ENCODE data around the gene GNAI3. TPM values are rescaled to one million over a fixed set of nuclear protein-coding genes. Genes with fewer than 3 reads are reported as not detected.

GNAI3 gene
- total and polyA plus RNA-seq, 3 experiments from 2014 or later: 8.6 to 9.9 (median 9.8) TPM

- Histone ChIP-seq H3K9me3 (ENCODE audit: low read length) (no peaks in the 10 kb centered on the region), H3K4me1 (ENCODE audit: insufficient read depth, low read length) (peaks cover 12% of the 10 kb centered on the region), H3K36me3 (ENCODE audit: insufficient read depth, low read length) (no peaks in the 10 kb centered on the region), H3K27me3 (ENCODE audit: insufficient read depth, low read length, poor library complexity, severe bottlenecking) (no peaks in the 10 kb centered on the region), H3K4me3 (ENCODE audit: low read length) (no peak overlapping the region), H3K27ac (ENCODE audit: low read depth, low read length) (no peak overlapping the region)
- H3K9me3 Mint-ChIP-seq: no peaks in the 10 kb centered on the region
- peaks cover 10 to 14% (median 12%) of the 10 kb centered on the region in 3 donors for H3K4me1 Mint-ChIP-seq
- no peak overlapping the region for H3K4me3 Mint-ChIP-seq
- peak overlapping the region in 1 of 8 donors; percentile 48 for H3K27ac Mint-ChIP-seq
- H3K36me3 Mint-ChIP-seq: peaks cover 0 to 2% (median 0%) of the 10 kb centered on the region in 3 donors
- H3K27me3 Mint-ChIP-seq: peaks cover 0 to 8% of the 10 kb centered on the region in 2 donors
- no peak for DNase-seq
- POLR2A ChIA-PET: interaction anchor here (0.6 kb wide), 1 partner anchor 29 kb away, joined by 3 read pairs; no protein-coding TSS in a partner anchor
- CTCF ChIA-PET: interaction anchor here (1.3 to 23.0 kb wide), 3 partner anchors 10 to 19 kb away, joined by 4 to 384 read pairs (median 36); partner anchors contain the start of gene CYB561D1
Measured at GRCh38 chr1:109514846-109515245, 33.6 kb upstream of the GNAI3 start.

GRCh38 chr1:109516872-109517271, 31.5 kb upstream of the GNAI3 start:
- no peaks in the 10 kb centered on the region for H3K36me3 ChIP-seq (ENCODE audit: insufficient read depth, low read length)
- Mint-ChIP-seq H3K4me1 (no peaks in the 10 kb centered on the region), H3K36me3 (no peaks in the 10 kb centered on the region), H3K27me3 (peaks cover under 1 to 1% of the 10 kb centered on the region in 2 donors), H3K4me3 (no peak overlapping the region), H3K9me3 (no peaks in the 10 kb centered on the region), H3K27ac (peak overlapping the region in 1 of 8 donors; percentile 12)
- no peak overlapping the region for H3K4me3 ChIP-seq (ENCODE audit: low read length)
- ChIA-PET POLR2A (no interaction called here), CTCF (interaction anchor here (2.9 to 23.0 kb wide), 2 partner anchors 15 to 21 kb away, joined by 36 to 384 read pairs; partner anchors contain the start of gene CYB561D1)
- no peaks in the 10 kb centered on the region for H3K4me1 ChIP-seq (ENCODE audit: insufficient read depth, low read length)
- DNase-seq: no peak
- H3K27me3 ChIP-seq (ENCODE audit: insufficient read depth, low read length, poor library complexity, severe bottlenecking): no peaks in the 10 kb centered on the region
- no peaks in the 10 kb centered on the region for H3K9me3 ChIP-seq (ENCODE audit: low read length)
- H3K27ac ChIP-seq (ENCODE audit: low read depth, low read length): no peak overlapping the region

DNA sequence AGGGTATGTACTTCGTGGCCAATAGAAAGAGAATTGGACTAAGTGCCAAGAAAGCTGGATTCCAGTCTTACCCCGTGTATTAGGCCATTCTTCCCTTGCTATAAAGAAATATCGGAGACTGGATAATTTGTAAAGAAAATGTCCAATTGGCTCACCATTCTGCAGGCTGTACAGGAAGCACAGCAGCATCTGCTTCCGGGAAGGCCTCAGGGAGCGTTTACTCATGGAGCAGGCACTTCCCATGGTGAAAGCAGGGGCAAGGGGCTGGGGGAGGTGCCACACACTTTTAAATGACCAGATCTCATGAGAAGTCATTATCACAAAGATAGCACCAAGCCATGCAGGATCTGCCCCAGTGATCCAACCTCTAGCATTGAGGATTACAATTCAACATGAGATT, 31.1 kb upstream of the GNAI3 start:
- Mint-ChIP-seq H3K9me3 (no peaks in the 10 kb centered on the region), H3K4me1 (no peaks in the 10 kb centered on the region), H3K4me3 (no peak overlapping the region), H3K27ac (no peak overlapping the region), H3K27me3 (peaks cover 1 to 6% of the 10 kb centered on the region in 2 donors), H3K36me3 (no peaks in the 10 kb centered on the region)
- POLR2A ChIA-PET: no interaction called here
- Histone ChIP-seq H3K4me1 (ENCODE audit: insufficient read depth, low read length) (no peaks in the 10 kb centered on the region), H3K4me3 (ENCODE audit: low read length) (no peak overlapping the region), H3K27me3 (ENCODE audit: insufficient read depth, low read length, poor library complexity, severe bottlenecking) (no peaks in the 10 kb centered on the region), H3K36me3 (ENCODE audit: insufficient read depth, low read length) (no peaks in the 10 kb centered on the region), H3K9me3 (ENCODE audit: low read length) (no peaks in the 10 kb centered on the region), H3K27ac (ENCODE audit: low read depth, low read length) (no peak overlapping the region)
- CTCF ChIA-PET: interaction anchor here (2.9 to 23.0 kb wide), 2 partner anchors 15 to 22 kb away, joined by 36 to 384 read pairs; partner anchors contain the start of gene CYB561D1
- no peak for DNase-seq

DNA sequence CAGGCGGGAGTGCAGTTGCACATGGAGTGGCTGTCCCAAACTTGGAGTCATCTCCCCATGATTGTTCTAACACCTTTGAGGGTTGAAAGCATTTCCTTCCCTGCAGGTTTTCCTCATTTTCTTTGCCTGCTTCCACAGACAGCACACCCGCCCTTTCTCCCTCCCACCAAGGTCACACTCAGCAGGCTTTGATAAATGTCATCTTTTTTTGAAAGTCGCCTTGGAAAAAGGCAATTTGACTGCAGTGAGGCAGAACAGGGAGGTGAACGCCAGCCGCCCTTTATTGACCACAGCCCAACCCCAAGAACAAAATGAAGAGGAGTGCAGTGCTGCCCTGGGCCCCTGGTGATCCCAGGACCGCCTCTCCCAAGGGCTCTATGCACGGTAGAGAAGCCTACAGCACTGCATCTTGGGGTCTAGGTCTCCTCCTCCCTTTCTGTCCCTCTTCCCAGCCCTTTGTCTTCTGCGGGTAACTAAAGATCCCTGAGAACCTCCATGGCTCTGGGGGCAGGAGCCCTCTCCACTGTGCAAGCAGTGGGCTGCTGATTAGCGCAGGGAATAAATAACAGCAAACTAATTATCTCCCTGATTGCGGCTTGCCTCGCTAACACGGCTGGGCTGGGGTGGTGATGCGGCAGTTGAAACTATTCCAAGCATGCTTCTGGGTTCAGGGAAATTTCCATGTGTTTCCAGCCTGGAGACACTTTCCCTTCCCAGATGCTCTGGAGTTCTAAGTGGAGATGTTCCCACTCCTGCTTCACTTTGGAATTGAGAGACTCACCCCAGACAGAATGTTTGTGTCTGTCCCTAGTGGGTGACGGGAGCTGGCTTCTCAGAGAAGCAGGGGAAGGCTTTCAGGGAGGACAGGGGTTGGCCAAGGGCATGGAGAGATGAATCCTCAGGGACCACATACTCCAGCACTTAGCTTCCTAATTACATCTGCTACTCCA, 27.1 kb upstream of the GNAI3 start:
- CTCF ChIA-PET: interaction anchor here (1.4 to 26.1 kb wide), 5 partner anchors 9 to 26 kb away, joined by 4 to 1339 read pairs (median 31); partner anchors contain the start of genes AMIGO1, ATXN7L2 and CYB561D1
- no peak overlapping the region for H3K4me3 Mint-ChIP-seq
- H3K4me1 Mint-ChIP-seq: no peaks in the 10 kb centered on the region
- Histone ChIP-seq H3K9me3 (ENCODE audit: low read length) (no peaks in the 10 kb centered on the region), H3K4me3 (ENCODE audit: low read length) (no peak overlapping the region), H3K36me3 (ENCODE audit: insufficient read depth, low read length) (no peaks in the 10 kb centered on the region), H3K27ac (ENCODE audit: low read depth, low read length) (no peak overlapping the region), H3K27me3 (ENCODE audit: insufficient read depth, low read length, poor library complexity, severe bottlenecking) (no peaks in the 10 kb centered on the region), H3K4me1 (ENCODE audit: insufficient read depth, low read length) (no peaks in the 10 kb centered on the region)
- POLR2A ChIA-PET: no interaction called here
- H3K9me3 Mint-ChIP-seq: no peaks in the 10 kb centered on the region
- H3K36me3 Mint-ChIP-seq: no peaks in the 10 kb centered on the region
- DNase-seq: no peak
- peak overlapping the region in 1 of 8 donors; percentile 14 for H3K27ac Mint-ChIP-seq
- H3K27me3 Mint-ChIP-seq: peaks cover 0 to 13% of the 10 kb centered on the region in 2 donors

- Mint-ChIP-seq H3K4me3 (no peak overlapping the region), H3K4me1 (no peaks in the 10 kb centered on the region), H3K27me3 (peaks cover 0 to 13% of the 10 kb centered on the region in 2 donors), H3K9me3 (no peaks in the 10 kb centered on the region), H3K27ac (no peak overlapping the region), H3K36me3 (no peaks in the 10 kb centered on the region)
- Histone ChIP-seq H3K4me1 (ENCODE audit: insufficient read depth, low read length) (no peaks in the 10 kb centered on the region), H3K27me3 (ENCODE audit: insufficient read depth, low read length, poor library complexity, severe bottlenecking) (no peaks in the 10 kb centered on the region), H3K4me3 (ENCODE audit: low read length) (no peak overlapping the region), H3K9me3 (ENCODE audit: low read length) (no peaks in the 10 kb centered on the region), H3K36me3 (ENCODE audit: insufficient read depth, low read length) (no peaks in the 10 kb centered on the region), H3K27ac (ENCODE audit: low read depth, low read length) (no peak overlapping the region)
- DNase-seq: no peak
- ChIA-PET POLR2A (no interaction called here), CTCF (interaction anchor here (3.8 to 26.1 kb wide), 2 partner anchors 11 to 24 kb away, joined by 31 to 1339 read pairs; partner anchors contain the start of genes AMIGO1, ATXN7L2 and CYB561D1)
Measured at GRCh38 chr1:109522026-109522425, 26.4 kb upstream of the GNAI3 start.

- Histone ChIP-seq H3K4me3 (ENCODE audit: low read length) (no peak overlapping the region), H3K9me3 (ENCODE audit: low read length) (no peaks in the 10 kb centered on the region), H3K27me3 (ENCODE audit: insufficient read depth, low read length, poor library complexity, severe bottlenecking) (no peaks in the 10 kb centered on the region), H3K4me1 (ENCODE audit: insufficient read depth, low read length) (no peaks in the 10 kb centered on the region), H3K27ac (ENCODE audit: low read depth, low read length) (no peak overlapping the region), H3K36me3 (ENCODE audit: insufficient read depth, low read length) (no peaks in the 10 kb centered on the region)
- no peak overlapping the region for H3K27ac Mint-ChIP-seq
- H3K4me3 Mint-ChIP-seq: no peak overlapping the region
- no peaks in the 10 kb centered on the region for H3K36me3 Mint-ChIP-seq
- H3K9me3 Mint-ChIP-seq: no peaks in the 10 kb centered on the region
- no peak for DNase-seq
- ChIA-PET CTCF (interaction anchor here (3.8 to 26.1 kb wide), 2 partner anchors 9 to 26 kb away, joined by 31 to 1339 read pairs; partner anchors contain the start of genes AMIGO1, ATXN7L2 and CYB561D1), POLR2A (no interaction called here)
- H3K4me1 Mint-ChIP-seq: no peaks in the 10 kb centered on the region
- peaks cover 0 to 13% of the 10 kb centered on the region in 2 donors for H3K27me3 Mint-ChIP-seq
Measured at GRCh38 chr1:109523706-109524105, 24.7 kb upstream of the GNAI3 start.

GRCh38 chr1:109527098-109527811, 21.2 kb upstream of the GNAI3 start:
- Mint-ChIP-seq H3K9me3 (no peaks in the 10 kb centered on the region), H3K27ac (peak overlapping the region in 1 of 8 donors; percentile 71), H3K4me3 (no peak overlapping the region), H3K4me1 (peaks cover 12 to 16% (median 13%) of the 10 kb centered on the region in 3 donors), H3K27me3 (peaks cover 0 to 9% of the 10 kb centered on the region in 2 donors), H3K36me3 (peaks cover 0 to 1% (median 0%) of the 10 kb centered on the region in 3 donors)
- Histone ChIP-seq H3K4me3 (ENCODE audit: low read length) (no peak overlapping the region), H3K9me3 (ENCODE audit: low read length) (no peaks in the 10 kb centered on the region), H3K4me1 (ENCODE audit: insufficient read depth, low read length) (peaks cover 24% of the 10 kb centered on the region), H3K27me3 (ENCODE audit: insufficient read depth, low read length, poor library complexity, severe bottlenecking) (no peaks in the 10 kb centered on the region), H3K36me3 (ENCODE audit: insufficient read depth, low read length) (no peaks in the 10 kb centered on the region), H3K27ac (ENCODE audit: low read depth, low read length) (no peak overlapping the region)
- DNase-seq: no peak
- POLR2A ChIA-PET: no interaction called here
- CTCF ChIA-PET: interaction anchor here (26.1 kb wide), 1 partner anchor 29 kb away, joined by 1339 read pairs; the partner anchor contains the start of genes AMIGO1, ATXN7L2 and CYB561D1
